ENCODE measurements around the gene POMP. TPM values are rescaled to one million over a fixed set of nuclear protein-coding genes. Genes with fewer than 3 reads are reported as not detected.

POMP gene
- total RNA-seq, 1 experiment from 2014 or later, result 71.4 TPM

DNA sequence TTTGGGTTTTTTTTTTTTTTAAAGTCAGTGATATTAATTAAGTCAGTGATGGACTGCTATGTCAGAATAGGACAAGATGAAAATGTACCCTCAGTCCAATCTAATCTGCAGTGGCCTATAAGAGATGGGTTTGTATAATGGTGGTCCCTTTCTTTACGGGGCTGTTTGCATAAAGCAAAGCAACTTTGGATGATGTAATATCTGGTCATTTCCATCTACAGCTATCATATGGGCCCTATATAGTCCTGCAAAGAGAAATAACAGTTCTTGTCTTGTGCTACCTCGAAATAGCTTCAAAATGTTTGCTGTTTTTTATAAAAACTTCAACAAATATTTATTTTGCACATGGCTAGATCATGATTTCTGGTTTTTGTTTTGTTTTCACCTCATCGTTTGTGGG, 20.2 kb upstream of the POMP start:
- no peak overlapping the region for H3K4me3 Mint-ChIP-seq (ENCODE audit: low read depth, unreplicated experiment)
- peaks cover 2% of the 10 kb centered on the region for H3K9me3 Mint-ChIP-seq (ENCODE audit: low read depth, unreplicated experiment)
- BruUV-seq (replicated peaks), result no TSS peak
- DNase-seq, result no peak
- no peaks in the 10 kb centered on the region for H3K4me1 Mint-ChIP-seq (ENCODE audit: low read depth, unreplicated experiment)
- H3K27me3 Mint-ChIP-seq (ENCODE audit: unreplicated experiment), result no peaks in the 10 kb centered on the region
- H3K36me3 Mint-ChIP-seq (ENCODE audit: insufficient read depth, unreplicated experiment), result no peaks in the 10 kb centered on the region
- CTCF ChIA-PET, result no interaction called here
- TF ChIP-seq, protein P1, sequence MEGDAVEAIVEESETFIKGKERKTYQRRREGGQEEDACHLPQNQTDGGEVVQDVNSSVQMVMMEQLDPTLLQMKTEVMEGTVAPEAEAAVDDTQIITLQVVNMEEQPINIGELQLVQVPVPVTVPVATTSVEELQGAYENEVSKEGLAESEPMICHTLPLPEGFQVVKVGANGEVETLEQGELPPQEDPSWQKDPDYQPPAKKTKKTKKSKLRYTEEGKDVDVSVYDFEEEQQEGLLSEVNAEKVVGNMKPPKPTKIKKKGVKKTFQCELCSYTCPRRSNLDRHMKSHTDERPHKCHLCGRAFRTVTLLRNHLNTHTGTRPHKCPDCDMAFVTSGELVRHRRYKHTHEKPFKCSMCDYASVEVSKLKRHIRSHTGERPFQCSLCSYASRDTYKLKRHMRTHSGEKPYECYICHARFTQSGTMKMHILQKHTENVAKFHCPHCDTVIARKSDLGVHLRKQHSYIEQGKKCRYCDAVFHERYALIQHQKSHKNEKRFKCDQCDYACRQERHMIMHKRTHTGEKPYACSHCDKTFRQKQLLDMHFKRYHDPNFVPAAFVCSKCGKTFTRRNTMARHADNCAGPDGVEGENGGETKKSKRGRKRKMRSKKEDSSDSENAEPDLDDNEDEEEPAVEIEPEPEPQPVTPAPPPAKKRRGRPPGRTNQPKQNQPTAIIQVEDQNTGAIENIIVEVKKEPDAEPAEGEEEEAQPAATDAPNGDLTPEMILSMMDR (IDR thresholded peaks at IDR 0.05; ENCODE audit: unreplicated experiment), result no peak
- intact Hi-C loops (cut with micrococcal nuclease; ENCODE audit: unreplicated experiment), result loop anchor here (5.0 kb wide), 1 partner anchor 106 kb away; no protein-coding TSS in a partner anchor
- no peak overlapping the region for H3K27ac Mint-ChIP-seq (ENCODE audit: unreplicated experiment)

DNA sequence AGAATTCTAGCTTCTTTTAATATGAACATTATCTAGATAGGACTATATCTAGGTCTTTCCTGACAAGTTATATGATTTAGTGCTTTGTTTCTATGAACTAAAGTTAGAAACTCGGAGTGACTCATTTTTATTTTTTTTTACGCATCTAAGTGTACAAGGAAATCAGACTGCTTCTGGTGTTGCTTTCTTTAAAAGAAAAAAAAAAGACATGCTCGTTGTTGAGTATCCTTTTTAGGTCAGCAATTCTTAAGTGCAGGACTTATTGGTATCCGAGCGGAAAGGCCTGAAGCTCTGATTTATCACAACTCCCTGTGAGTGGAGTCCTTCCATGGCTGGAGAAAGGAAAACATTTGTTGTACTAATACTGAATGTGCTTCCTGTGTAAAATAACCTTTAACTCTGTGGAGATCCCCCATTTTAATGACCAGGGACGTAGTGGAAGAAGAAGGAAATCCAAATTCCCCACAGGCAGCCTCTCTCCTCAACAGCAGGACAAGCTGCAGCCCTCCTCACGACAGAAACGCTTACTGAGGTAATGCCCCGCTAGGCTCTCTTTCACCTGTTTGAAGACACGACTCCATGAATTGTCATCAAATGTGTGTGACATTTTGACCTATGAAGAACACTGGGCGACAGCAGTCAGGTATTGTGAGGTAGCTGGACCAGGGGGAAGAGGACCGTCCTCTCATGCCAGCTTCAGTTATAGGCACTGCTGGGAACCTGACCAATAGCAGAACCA, 17.9 kb upstream of the POMP start:
- intact Hi-C loops (cut with micrococcal nuclease; ENCODE audit: unreplicated experiment), result no loop called here
- no peak overlapping the region for H3K4me3 Mint-ChIP-seq (ENCODE audit: low read depth, unreplicated experiment)
- no peaks in the 10 kb centered on the region for H3K4me1 Mint-ChIP-seq (ENCODE audit: low read depth, unreplicated experiment)
- H3K36me3 Mint-ChIP-seq (ENCODE audit: insufficient read depth, unreplicated experiment), result no peaks in the 10 kb centered on the region
- CTCF ChIA-PET, result no interaction called here
- H3K27me3 Mint-ChIP-seq (ENCODE audit: unreplicated experiment), result no peaks in the 10 kb centered on the region
- H3K9me3 Mint-ChIP-seq (ENCODE audit: low read depth, unreplicated experiment), result peaks cover 5% of the 10 kb centered on the region
- TF ChIP-seq, protein P1 (IDR thresholded peaks at IDR 0.05; ENCODE audit: unreplicated experiment), result no peak
- no TSS peak for BruUV-seq (replicated peaks)
- H3K27ac Mint-ChIP-seq (ENCODE audit: unreplicated experiment), result no peak overlapping the region
- DNase-seq, result no peak

DNA sequence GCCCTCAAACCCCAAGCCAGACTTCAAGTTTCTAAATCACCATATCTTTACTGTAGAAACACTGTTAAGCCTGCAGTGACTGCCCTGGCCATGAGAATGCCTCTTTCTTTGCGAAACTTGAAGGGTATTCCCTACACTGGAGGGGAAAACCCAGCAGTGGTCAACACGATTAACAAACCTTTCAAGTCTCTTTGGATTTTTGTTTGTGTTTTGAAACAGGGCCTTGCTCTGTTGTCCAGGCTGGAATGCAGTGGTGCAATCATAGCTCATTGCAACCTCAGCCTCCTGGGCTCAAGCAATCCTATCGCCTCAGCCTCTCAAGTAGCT, 17.4 kb upstream of the POMP start:
- CTCF ChIA-PET, result no interaction called here
- Mint-ChIP-seq H3K36me3 (ENCODE audit: insufficient read depth, unreplicated experiment) (no peaks in the 10 kb centered on the region), H3K27ac (ENCODE audit: unreplicated experiment) (no peak overlapping the region), H3K4me1 (ENCODE audit: low read depth, unreplicated experiment) (no peaks in the 10 kb centered on the region), H3K4me3 (ENCODE audit: low read depth, unreplicated experiment) (no peak overlapping the region), H3K27me3 (ENCODE audit: unreplicated experiment) (no peaks in the 10 kb centered on the region), H3K9me3 (ENCODE audit: low read depth, unreplicated experiment) (peaks cover 5% of the 10 kb centered on the region)
- DNase-seq, result no peak
- no TSS peak for BruUV-seq (replicated peaks)
- TF ChIP-seq, protein P1 (IDR thresholded peaks at IDR 0.05; ENCODE audit: unreplicated experiment), result no peak
- intact Hi-C loops (cut with micrococcal nuclease; ENCODE audit: unreplicated experiment), result no loop called here

DNA sequence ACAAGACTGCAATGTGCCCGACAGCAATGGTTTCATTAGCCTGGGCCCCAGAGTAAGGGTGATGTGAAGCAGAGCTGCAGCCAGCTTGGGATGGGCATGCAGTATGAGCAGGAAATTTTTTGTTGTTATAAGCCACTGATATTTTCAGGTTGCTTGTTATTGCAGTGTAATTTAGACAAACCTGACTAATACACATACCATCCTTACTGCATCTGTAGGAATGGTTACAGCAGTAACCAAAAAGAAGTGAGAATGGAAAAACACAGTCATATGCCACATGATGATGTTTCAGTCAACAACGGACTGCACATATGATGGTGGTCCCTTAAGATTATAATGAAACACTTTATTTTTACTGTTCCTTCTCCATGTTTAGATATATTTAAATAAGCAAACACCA, 8.6 kb upstream of the POMP start:
- no peak for DNase-seq
- BruUV-seq (replicated peaks), result no TSS peak
- Mint-ChIP-seq H3K9me3 (ENCODE audit: low read depth, unreplicated experiment) (no peaks in the 10 kb centered on the region), H3K36me3 (ENCODE audit: insufficient read depth, unreplicated experiment) (no peaks in the 10 kb centered on the region), H3K27ac (ENCODE audit: unreplicated experiment) (no peak overlapping the region), H3K4me1 (ENCODE audit: low read depth, unreplicated experiment) (no peaks in the 10 kb centered on the region), H3K4me3 (ENCODE audit: low read depth, unreplicated experiment) (no peak overlapping the region), H3K27me3 (ENCODE audit: unreplicated experiment) (no peaks in the 10 kb centered on the region)
- TF ChIP-seq, protein P1 (IDR thresholded peaks at IDR 0.05; ENCODE audit: unreplicated experiment), result no peak
- intact Hi-C loops (cut with micrococcal nuclease; ENCODE audit: unreplicated experiment), result no loop called here
- CTCF ChIA-PET, result no interaction called here
